HEK293 (cell line): ENCODE data around the gene NDFIP2.

Source experiments
- CTCF ChIA-PET: fragments of 350-600 bp; formaldehyde crosslinking; extraction: SDS; loops from one replicate; lab custom pipeline; 2021; ENCODE audit warnings: antibody characterized with exemption; lab: Yijun Ruan, JAX
- POLR2A ChIA-PET: fragments of 300-600 bp; formaldehyde crosslinking; extraction: SDS; loops from one replicate; lab custom pipeline; 2020; ENCODE audit warnings: antibody characterized with exemption, inconsistent platforms; lab: Yijun Ruan, JAX
- H3K27ac ChIP-seq: fragments of 200-500 bp; sonication (Bioruptor generic); 2 replicates; pipeline ENCODE4 v1.5.1; 2014; ENCODE audit warnings: low read depth, low read length, control low read depth, inconsistent platforms; ENCODE audit errors: extremely low read depth
- H3K36me3 ChIP-seq, 2 experiments: fragments of 200-500 bp in 1 of 2; sonication (Bioruptor generic) in 1 of 2; 1 replicate in 1 of 2; 2 replicates in 1 of 2; pipeline ENCODE4 v1.5.1; 2014 to 2017; ENCODE audit warnings: inconsistent platforms in 2 of 2, low read length in 2 of 2; ENCODE audit not compliant: control insufficient read depth in 2 of 2, insufficient read depth in 1 of 2
- H3K4me1 ChIP-seq: fragments of 200-500 bp; sonication (Bioruptor generic); 2 replicates; pipeline ENCODE4 v1.5.1; 2014; ENCODE audit warnings: mild to moderate bottlenecking, low read length, inconsistent platforms; ENCODE audit not compliant: control insufficient read depth, insufficient read depth
- H3K4me3 ChIP-seq: 2 replicates; pipeline ENCODE4 v1.5.1; 2011; ENCODE audit warnings: low read depth, mild to moderate bottlenecking, control low read depth, low read length, moderate library complexity
- H3K9me3 ChIP-seq: fragments of 200-500 bp; sonication (Bioruptor generic); 2 replicates; pipeline ENCODE4 v1.5.1; 2014; ENCODE audit warnings: low read depth, low read length, inconsistent platforms; ENCODE audit not compliant: control insufficient read depth, insufficient read depth
- HIC1 ChIP-seq: fragments of 450-650 bp; formaldehyde crosslinking; IDR thresholded peaks from 2 replicates; pipeline ENCODE4 v1.5.1; 2016; ENCODE audit warnings: missing biosample characterization, missing genetic modification characterization
- HOXC10 ChIP-seq: sonication (generic); formaldehyde crosslinking; IDR thresholded peaks from 2 replicates; pipeline ENCODE4 v1.8.1; 2023; ENCODE audit warnings: mild to moderate bottlenecking, missing genetic modification reagents
- KLF9 ChIP-seq: fragments of 450-650 bp; formaldehyde crosslinking; IDR thresholded peaks from 2 replicates; pipeline ENCODE4 v1.5.1; 2016; ENCODE audit warnings: missing biosample characterization, missing genetic modification characterization, low read depth
- OVOL3 ChIP-seq: fragments of 450-650 bp; formaldehyde crosslinking; IDR thresholded peaks from 2 replicates; pipeline ENCODE4 v1.5.1; 2016; ENCODE audit warnings: missing biosample characterization, missing genetic modification characterization
- REPIN1 ChIP-seq: fragments of 450-650 bp; formaldehyde crosslinking; IDR thresholded peaks from 2 replicates; pipeline ENCODE4 v1.5.1; 2017; ENCODE audit warnings: missing biosample characterization, missing genetic modification characterization, low read depth
- SALL2 ChIP-seq: fragments of 450-650 bp; formaldehyde crosslinking; IDR thresholded peaks from 2 replicates; pipeline ENCODE4 v1.5.0; 2017; ENCODE audit warnings: missing biosample characterization, mild to moderate bottlenecking, missing genetic modification characterization, borderline replicate concordance
- ZBTB11 ChIP-seq: fragments of 450-650 bp; formaldehyde crosslinking; conservative IDR thresholded peaks from 2 replicates; pipeline ENCODE4 v1.5.1; 2016; ENCODE audit warnings: low read depth, missing biosample characterization, missing genetic modification characterization
- ZFP3 ChIP-seq: fragments of 450-650 bp; formaldehyde crosslinking; IDR thresholded peaks from 2 replicates; pipeline ENCODE4 v1.5.1; 2016; ENCODE audit warnings: low read depth, missing biosample characterization, missing genetic modification characterization
- ZNF174 ChIP-seq: fragments of 450-650 bp; formaldehyde crosslinking; IDR thresholded peaks from 2 replicates; pipeline ENCODE4 v1.5.0; 2017; ENCODE audit warnings: missing biosample characterization, mild to moderate bottlenecking, missing genetic modification characterization
- ZNF366 ChIP-seq: fragments of 450-650 bp; formaldehyde crosslinking; conservative IDR thresholded peaks from 2 replicates; pipeline ENCODE4 v1.5.1; 2016; ENCODE audit warnings: missing biosample characterization, missing genetic modification characterization
- ZNF473 ChIP-seq: fragments of 450-650 bp; formaldehyde crosslinking; IDR thresholded peaks from 2 replicates; pipeline ENCODE4 v1.5.1; 2017; ENCODE audit warnings: missing biosample characterization, missing genetic modification characterization
- ZNF549 ChIP-seq: fragments of 450-650 bp; IDR thresholded peaks from 2 replicates; pipeline ENCODE4 v1.5.1; 2018; ENCODE audit warnings: missing biosample characterization, missing genetic modification characterization, mild to moderate bottlenecking, inconsistent platforms, moderate library complexity
- ZNF747 ChIP-seq: fragments of 450-650 bp; formaldehyde crosslinking; IDR thresholded peaks from 2 replicates; pipeline ENCODE4 v1.5.1; 2016; ENCODE audit warnings: missing biosample characterization, missing genetic modification characterization
- ZNF792 ChIP-seq: fragments of 450-650 bp; formaldehyde crosslinking; IDR thresholded peaks from 2 replicates; pipeline ENCODE4 v1.5.1; 2016; ENCODE audit warnings: missing biosample characterization, missing genetic modification characterization
- TF ChIP-seq, protein P1 (sequence below): fragments of 450-650 bp; formaldehyde crosslinking; IDR thresholded peaks from 2 replicates; pipeline ENCODE4 v1.5.1; 2016; ENCODE audit warnings: missing biosample characterization, missing genetic modification characterization
- TF ChIP-seq, protein P2 (sequence below): fragments of 450-650 bp; formaldehyde crosslinking; IDR thresholded peaks from 2 replicates; pipeline ENCODE4 v1.5.1; 2017; ENCODE audit warnings: missing biosample characterization, mild to moderate bottlenecking, missing genetic modification characterization, moderate library complexity

The NDFIP2 gene

GRCh38 chr13:79527698-79528097, 46.7 kb downstream of the NDFIP2 start:
- Histone ChIP-seq H3K36me3 (peaks cover 0 to 39% of the 10 kb centered on the region in 2 experiments; a peak in 1 of 3 replicates), H3K27ac (no peak overlapping the region)
- POLR2A ChIA-PET: no interaction called here
- no peak for TF ChIP-seq HOXC10 (CRISPR knock-in tag)
- TF ChIP-seq ZNF174 (tag by site-specific recombination): no peak
- no peak for TF ChIP-seq ZNF549 (tag by site-specific recombination)
- TF ChIP-seq, all 188 proteins: peak for 0
- no peak overlapping the region for H3K4me3 ChIP-seq
- CTCF ChIA-PET: interaction anchor here (1.1 kb wide), 1 partner anchor 103 kb away, joined by 3 read pairs; no protein-coding TSS in a partner anchor
- no peaks in the 10 kb centered on the region for H3K9me3 ChIP-seq
- H3K4me1 ChIP-seq: no peaks in the 10 kb centered on the region

- no peak overlapping the region for H3K27ac ChIP-seq
- ChIA-PET CTCF (interaction anchor here (1.1 kb wide), 1 partner anchor 104 kb away, joined by 3 read pairs; no protein-coding TSS in a partner anchor), POLR2A (no interaction called here)
- H3K4me1 ChIP-seq: no peaks in the 10 kb centered on the region
- H3K4me3 ChIP-seq: no peak overlapping the region
- H3K9me3 ChIP-seq: no peaks in the 10 kb centered on the region
- TF ChIP-seq ZFP3 (tag by site-specific recombination): no peak
- TF ChIP-seq ZNF792 (tag by site-specific recombination): no peak
- TF ChIP-seq, protein P1, sequence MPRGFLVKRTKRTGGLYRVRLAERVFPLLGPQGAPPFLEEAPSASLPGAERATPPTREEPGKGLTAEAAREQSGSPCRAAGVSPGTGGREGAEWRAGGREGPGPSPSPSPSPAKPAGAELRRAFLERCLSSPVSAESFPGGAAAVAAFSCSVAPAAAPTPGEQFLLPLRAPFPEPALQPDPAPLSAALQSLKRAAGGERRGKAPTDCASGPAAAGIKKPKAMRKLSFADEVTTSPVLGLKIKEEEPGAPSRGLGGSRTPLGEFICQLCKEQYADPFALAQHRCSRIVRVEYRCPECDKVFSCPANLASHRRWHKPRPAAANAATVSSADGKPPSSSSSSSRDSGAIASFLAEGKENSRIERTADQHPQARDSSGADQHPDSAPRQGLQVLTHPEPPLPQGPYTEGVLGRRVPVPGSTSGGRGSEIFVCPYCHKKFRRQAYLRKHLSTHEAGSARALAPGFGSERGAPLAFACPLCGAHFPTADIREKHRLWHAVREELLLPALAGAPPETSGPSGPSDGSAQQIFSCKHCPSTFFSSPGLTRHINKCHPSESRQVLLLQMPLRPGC (tag by site-specific recombination): no peak
- no peak for TF ChIP-seq OVOL3 (tag by site-specific recombination)
- no peak for TF ChIP-seq KLF9
- TF ChIP-seq, protein P2, sequence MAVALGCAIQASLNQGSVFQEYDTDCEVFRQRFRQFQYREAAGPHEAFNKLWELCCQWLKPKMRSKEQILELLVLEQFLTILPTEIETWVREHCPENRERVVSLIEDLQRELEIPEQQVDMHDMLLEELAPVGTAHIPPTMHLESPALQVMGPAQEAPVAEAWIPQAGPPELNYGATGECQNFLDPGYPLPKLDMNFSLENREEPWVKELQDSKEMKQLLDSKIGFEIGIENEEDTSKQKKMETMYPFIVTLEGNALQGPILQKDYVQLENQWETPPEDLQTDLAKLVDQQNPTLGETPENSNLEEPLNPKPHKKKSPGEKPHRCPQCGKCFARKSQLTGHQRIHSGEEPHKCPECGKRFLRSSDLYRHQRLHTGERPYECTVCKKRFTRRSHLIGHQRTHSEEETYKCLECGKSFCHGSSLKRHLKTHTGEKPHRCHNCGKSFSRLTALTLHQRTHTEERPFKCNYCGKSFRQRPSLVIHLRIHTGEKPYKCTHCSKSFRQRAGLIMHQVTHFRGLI (tag by site-specific recombination): no peak
- no peak for TF ChIP-seq ZNF366 (tag by site-specific recombination)
- no peak for TF ChIP-seq SALL2
- no peak for TF ChIP-seq HIC1 (tag by site-specific recombination)
- no peak for TF ChIP-seq ZBTB11
- TF ChIP-seq ZNF473: no peak
- TF ChIP-seq REPIN1 (tag by site-specific recombination): no peak
- TF ChIP-seq ZNF747 (tag by site-specific recombination): no peak
- TF ChIP-seq, all 188 proteins: peak for 0
- H3K36me3 ChIP-seq: peaks cover 0 to 34% of the 10 kb centered on the region in 2 experiments; a peak in 1 of 3 replicates
These were observed 47.4 kb downstream of the NDFIP2 start for GRCh38 chr13:79528356-79528755.
